ENCODE results near the gene KLHL24. TPM values are rescaled to one million over a fixed set of nuclear protein-coding genes. Genes with fewer than 3 reads are reported as not detected.
A peak's percentile ranks its signal among the peaks of the same experiment; 100 is the strongest.

KLHL24 gene
- total and polyA plus RNA-seq, 2 experiments from 2014 or later = 8.2 to 51.0 TPM

GRCh38 chr3:183653209-183654064 is 18.0 kb downstream of the KLHL24 start:
- Mint-ChIP-seq H3K9me3 (peaks cover 51% of the 10 kb centered on the region), H3K36me3 (ENCODE audit: low read depth) (peaks cover 80% of the 10 kb centered on the region), H3K27ac (no peak overlapping the region), H3K4me3 (no peak overlapping the region), H3K27me3 (ENCODE audit: insufficient read depth, low read depth, poor library complexity) (peaks cover 8% of the 10 kb centered on the region), H3K4me1 (no peaks in the 10 kb centered on the region)
- ATAC-seq (no peak), DNase-seq (ENCODE audit: low spot score) (peak; percentile 11)
- no peaks in the 10 kb centered on the region for H3K4me1 ChIP-seq (ENCODE audit: insufficient read depth)
- no peaks in the 10 kb centered on the region for H3K9me2 ChIP-seq (ENCODE audit: insufficient read depth)
- no peak overlapping the region for H3K4me2 ChIP-seq
- H2AFZ ChIP-seq = no peak overlapping the region
- no peak for TF ChIP-seq CTCF (conservative IDR thresholded peaks at IDR 0.05; ENCODE audit: low read depth in 2 of 2)
- TF ChIP-seq ZNF462 (CRISPR knock-in tag; IDR thresholded peaks at IDR 0.05) = no peak
- no peak for TF ChIP-seq POLR2AphosphoS5 (IDR thresholded peaks at IDR 0.05; ENCODE audit: low read depth)
- TF ChIP-seq NANOG (IDR thresholded peaks at IDR 0.05; ENCODE audit: borderline replicate concordance) = no peak
- no peak for TF ChIP-seq ZNF331 (CRISPR knock-in tag; IDR thresholded peaks at IDR 0.05; ENCODE audit: low read depth)
- no peak for TF ChIP-seq JUNB (IDR thresholded peaks at IDR 0.05; ENCODE audit: unreplicated experiment)
- H3K27ac ChIP-seq (ENCODE audit: low read depth) = no peak overlapping the region
- peaks cover 46% of the 10 kb centered on the region for H3K36me3 ChIP-seq (ENCODE audit: insufficient read depth)
- no peaks in the 10 kb centered on the region for H3F3A ChIP-seq (replicated peaks; ENCODE audit: low read depth)
- H3K27me3 ChIP-seq (ENCODE audit: insufficient read depth) = no peaks in the 10 kb centered on the region
- H4K20me1 ChIP-seq (replicated peaks; ENCODE audit: insufficient read depth) = no peaks in the 10 kb centered on the region
- H3K4me3 ChIP-seq = no peak overlapping the region
- no peaks in the 10 kb centered on the region for H3K79me2 ChIP-seq (replicated peaks; ENCODE audit: insufficient read depth)
